Endothelial cell of umbilical vein (primary cell): Measurements from ENCODE around the gene SLC9A2. TPM values are rescaled to one million over a fixed set of nuclear protein-coding genes. Genes with fewer than 3 reads are reported as not detected.

ENCODE experiments used
- BruUV-seq: library from RNA; stranded (reverse); fragments of 400-500 nt; replicated peaks from 2 replicates; lab custom pipeline; 2021; lab: Mats Ljungman, UMichigan
- CTCF ChIA-PET: fragments of 300-600, 350-600 bp; sonication (Branson Sonifier 250); formaldehyde crosslinking; loops from one replicate; lab custom pipeline; 2021; ENCODE audit warnings: antibody characterized with exemption, inconsistent platforms; lab: Charles Lee
- POLR2A ChIA-PET: fragments of 300-600, 350-600 bp; sonication (Branson Sonifier 250); formaldehyde crosslinking; loops from one replicate; lab custom pipeline; 2021; ENCODE audit warnings: antibody characterized with exemption, inconsistent platforms; lab: Charles Lee
- DNase-seq: peaks from one replicate; pipeline ENCODE4 v3.0.0-alpha.2; 2011; ENCODE audit warnings: low read depth, low spot score
- FAIRE-seq: peaks from 2 replicates; lab custom pipeline; 2011; peaks lifted over from hg19 to GRCh38; lab: Jason Lieb, UNC
- H2AFZ ChIP-seq: 2 replicates; pipeline ENCODE4 v1.6.0; 2012; ENCODE audit warnings: low read depth, low read length, control low read depth, inconsistent platforms
- H3K27ac ChIP-seq: 2 replicates; pipeline ENCODE4 v1.5.1; 2011; ENCODE audit warnings: low read depth, mild to moderate bottlenecking, control low read depth, low read length, moderate library complexity; ENCODE audit not compliant: insufficient read depth
- H3K27me3 ChIP-seq, 2 experiments: 2 replicates each; pipeline versions ENCODE4 v1.6.0 to v1.6.1; 2011; ENCODE audit warnings: low read length in 2 of 2, mixed read lengths in 1 of 2; ENCODE audit not compliant: control insufficient read depth in 2 of 2, insufficient read depth in 2 of 2
- H3K36me3 ChIP-seq, 2 experiments: 2 replicates in 1 of 2; 3 replicates in 1 of 2; pipeline ENCODE4 v1.5.1; 2011; ENCODE audit warnings: low read length in 2 of 2, mild to moderate bottlenecking in 1 of 2, moderate library complexity in 1 of 2; ENCODE audit not compliant: control insufficient read depth in 2 of 2, insufficient read depth in 2 of 2; ENCODE audit errors: extremely low read depth in 1 of 2
- H3K4me1 ChIP-seq: 3 replicates; pipeline ENCODE4 v1.5.1; 2011; ENCODE audit warnings: mild to moderate bottlenecking, low read length; ENCODE audit not compliant: control insufficient read depth, insufficient read depth; ENCODE audit errors: extremely low read depth
- H3K4me2 ChIP-seq: 2 replicates; pipeline ENCODE4 v1.6.1; 2011; ENCODE audit warnings: low read length, control low read depth, mixed read lengths; ENCODE audit not compliant: insufficient read depth
- H3K4me3 ChIP-seq, 3 experiments: fragments of 200-600 bp in 1 of 3; sonication (generic), shearing (Covaris generic) in 1 of 3; replicated peaks in 1 of 3; 2 replicates each; pipeline ENCODE4 v1.5.1; 2011 to 2016; ENCODE audit warnings: control low read depth in 3 of 3, low read length in 3 of 3, mild to moderate bottlenecking in 2 of 3, inconsistent platforms in 1 of 3, low read depth in 1 of 3, moderate library complexity in 1 of 3; ENCODE audit not compliant: insufficient read depth in 1 of 3
- H3K79me2 ChIP-seq: 2 replicates; pipeline ENCODE4 v1.6.0; 2012; ENCODE audit warnings: low read length, inconsistent platforms; ENCODE audit not compliant: control insufficient read depth, insufficient read depth
- H3K9ac ChIP-seq: replicated peaks from 2 replicates; pipeline ENCODE3; 2011; ENCODE audit warnings: low read length, control low read depth; ENCODE audit not compliant: insufficient read depth; ENCODE audit errors: extremely low read depth
- H3K9me1 ChIP-seq: replicated peaks from 3 replicates; pipeline ENCODE4 v1.6.0; 2011; ENCODE audit warnings: mild to moderate bottlenecking, low read length; ENCODE audit not compliant: control insufficient read depth, insufficient read depth; ENCODE audit errors: extremely low read depth
- H3K9me3 ChIP-seq: replicated peaks from 2 replicates; pipeline ENCODE4 v1.5.1; 2012; ENCODE audit warnings: low read length, inconsistent platforms; ENCODE audit not compliant: control insufficient read depth, insufficient read depth
- H4K20me1 ChIP-seq: replicated peaks from 2 replicates; pipeline ENCODE3; 2011; ENCODE audit warnings: mild to moderate bottlenecking, low read length; ENCODE audit not compliant: control insufficient read depth, insufficient read depth; ENCODE audit errors: extremely low read depth
- EZH2 ChIP-seq: IDR thresholded peaks from 2 replicates; pipeline ENCODE4 v1.6.1; 2012; ENCODE audit warnings: borderline replicate concordance, low read depth, mild to moderate bottlenecking, moderate library complexity, low read length, inconsistent platforms; ENCODE audit not compliant: severe bottlenecking
- FOS ChIP-seq: IDR thresholded peaks from 2 replicates; pipeline ENCODE4 v1.6.1; 2011; ENCODE audit warnings: mild to moderate bottlenecking, low read length, moderate library complexity, borderline replicate concordance; ENCODE audit not compliant: insufficient read depth
- GATA2 ChIP-seq: IDR thresholded peaks from 2 replicates; pipeline ENCODE4 v1.7.0; 2011; ENCODE audit warnings: low read depth, mild to moderate bottlenecking, moderate library complexity, mixed read lengths, low read length; ENCODE audit not compliant: insufficient read length, insufficient read depth
- JUN ChIP-seq: IDR thresholded peaks from 2 replicates; pipeline ENCODE4 v1.6.1; 2011; ENCODE audit warnings: borderline replicate concordance, low read depth; ENCODE audit not compliant: insufficient read length, insufficient read depth
- MYC ChIP-seq: IDR thresholded peaks from one replicate; pipeline ENCODE4 v1.6.1; 2011; ENCODE audit warnings: mild to moderate bottlenecking, low read depth, low read length
- POLR2A ChIP-seq: IDR thresholded peaks from 2 replicates; pipeline ENCODE4 v1.6.1; 2012; ENCODE audit warnings: low read depth, mild to moderate bottlenecking, control low read depth, low read length
- POLR2AphosphoS5 ChIP-seq: IDR thresholded peaks from 2 replicates; pipeline ENCODE4 v1.6.1; 2012; ENCODE audit warnings: low read depth, mild to moderate bottlenecking, control low read depth, low read length, moderate library complexity; ENCODE audit not compliant: insufficient read depth
- dilution Hi-C: fragments of 300-500 bp; cut with MboI; formaldehyde crosslinking; loops from one replicate; pipeline ENCODE4 v1.15.0; 2019; ENCODE audit warnings: low sequenced_read_pairs; ENCODE audit not compliant: extremely low pct_ligation_motif_present
- intact Hi-C: fragments of 100-400 bp; cut with micrococcal nuclease; formaldehyde crosslinking; loops from one replicate; pipeline ENCODE4 v1.10.0; 2022
- polyA plus RNA-seq, 4 experiments: library from polyadenylated mRNA; depleted of rRNA in 3 of 4; stranded (reverse) in 3 of 4; unstranded in 1 of 4; fragments of >200 nt; gene quantifications; 2 replicates each; pipeline versions ENCODE4 v1.2.1 to v1.2.3, GENCODE V29; 2011 to 2012; ENCODE audit warnings: missing spikeins in 1 of 4
- total RNA-seq: library from RNA; stranded (reverse); gene quantifications from 2 replicates; pipeline ENCODE4 v1.2.3, GENCODE V29; 2021
- TF ChIP-seq, protein P1 (sequence below): IDR thresholded peaks from 2 replicates; pipeline ENCODE4 v1.6.1; 2011; ENCODE audit not compliant: insufficient read depth, insufficient read length
- TF ChIP-seq, protein P2 (sequence below), 2 donors: IDR thresholded peaks; 1 replicate in 1 of 2; 2 replicates in 1 of 2; pipeline ENCODE4 v1.5.1; 2011; ENCODE audit warnings: low read length in 2 of 2, mild to moderate bottlenecking in 2 of 2, moderate library complexity in 2 of 2, control low read depth in 1 of 2, inconsistent platforms in 1 of 2, low read depth in 1 of 2; ENCODE audit not compliant: insufficient read depth in 1 of 2; ENCODE audit errors: extremely low read depth in 1 of 2

SLC9A2 gene
- total and polyA plus RNA-seq, 2 donors (not counting 3 experiments of a cell fraction or from before 2014, with no cell fraction given): 0.03 TPM; not detected in 1

DNA sequence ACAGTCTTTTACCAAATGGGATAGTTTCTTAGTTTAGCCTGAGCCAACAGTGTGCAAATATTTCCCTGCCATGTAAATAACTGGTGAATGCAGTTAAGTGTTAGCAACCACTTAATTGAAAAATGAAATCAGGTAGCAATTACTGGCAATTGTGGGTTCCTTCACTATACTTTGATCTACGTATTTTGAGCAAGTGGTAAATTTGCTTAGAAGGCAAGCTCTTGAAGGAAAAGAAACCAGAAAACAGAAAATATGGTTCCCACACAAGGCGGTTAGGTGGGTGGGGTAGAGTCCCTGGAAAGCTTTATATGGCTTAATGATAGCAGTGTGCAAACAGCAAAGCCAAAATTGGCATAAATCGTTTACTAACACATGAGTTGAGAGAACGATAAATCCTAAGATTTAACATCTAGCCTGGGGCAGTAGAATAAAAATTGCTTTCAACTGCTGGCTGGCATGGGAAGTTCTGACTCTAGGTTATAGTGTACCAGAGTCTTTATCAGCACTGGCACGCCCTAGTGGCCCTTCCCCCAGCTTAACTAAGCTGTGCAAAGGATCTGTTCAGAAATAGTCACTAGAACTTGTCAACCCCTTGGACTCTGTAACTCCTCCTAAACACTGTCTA, 17.0 kb downstream of the SLC9A2 start:
- no peak overlapping the region for H2AFZ ChIP-seq
- dilution Hi-C loops: no loop called here

More for the DNA sequence above, 17.0 kb downstream of the SLC9A2 start:
- H3K4me1 ChIP-seq: no peaks in the 10 kb centered on the region
- no peak for TF ChIP-seq JUN
- TF ChIP-seq POLR2A: no peak
- no peak for TF ChIP-seq EZH2
- TF ChIP-seq POLR2AphosphoS5: no peak
- no peak for TF ChIP-seq GATA2
- TF ChIP-seq, protein P1, sequence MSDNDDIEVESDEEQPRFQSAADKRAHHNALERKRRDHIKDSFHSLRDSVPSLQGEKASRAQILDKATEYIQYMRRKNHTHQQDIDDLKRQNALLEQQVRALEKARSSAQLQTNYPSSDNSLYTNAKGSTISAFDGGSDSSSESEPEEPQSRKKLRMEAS: no peak
- no peak for TF ChIP-seq FOS
- TF ChIP-seq, protein P2, sequence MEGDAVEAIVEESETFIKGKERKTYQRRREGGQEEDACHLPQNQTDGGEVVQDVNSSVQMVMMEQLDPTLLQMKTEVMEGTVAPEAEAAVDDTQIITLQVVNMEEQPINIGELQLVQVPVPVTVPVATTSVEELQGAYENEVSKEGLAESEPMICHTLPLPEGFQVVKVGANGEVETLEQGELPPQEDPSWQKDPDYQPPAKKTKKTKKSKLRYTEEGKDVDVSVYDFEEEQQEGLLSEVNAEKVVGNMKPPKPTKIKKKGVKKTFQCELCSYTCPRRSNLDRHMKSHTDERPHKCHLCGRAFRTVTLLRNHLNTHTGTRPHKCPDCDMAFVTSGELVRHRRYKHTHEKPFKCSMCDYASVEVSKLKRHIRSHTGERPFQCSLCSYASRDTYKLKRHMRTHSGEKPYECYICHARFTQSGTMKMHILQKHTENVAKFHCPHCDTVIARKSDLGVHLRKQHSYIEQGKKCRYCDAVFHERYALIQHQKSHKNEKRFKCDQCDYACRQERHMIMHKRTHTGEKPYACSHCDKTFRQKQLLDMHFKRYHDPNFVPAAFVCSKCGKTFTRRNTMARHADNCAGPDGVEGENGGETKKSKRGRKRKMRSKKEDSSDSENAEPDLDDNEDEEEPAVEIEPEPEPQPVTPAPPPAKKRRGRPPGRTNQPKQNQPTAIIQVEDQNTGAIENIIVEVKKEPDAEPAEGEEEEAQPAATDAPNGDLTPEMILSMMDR (IDR thresholded peaks at IDR 0.05; ENCODE audit: extremely low read depth in 1 of 2, insufficient read depth in 1 of 2, low read depth in 1 of 2, low read length in 2 of 2): no peak
- TF ChIP-seq MYC: no peak
- H3K27ac ChIP-seq: no peak overlapping the region
- ChIA-PET POLR2A (no interaction called here), CTCF (interaction anchor here (1.3 kb wide), 1 partner anchor 163 kb away, joined by 3 read pairs; the partner anchor contains the start of gene SLC9A4)
- no peaks in the 10 kb centered on the region for H3K79me2 ChIP-seq
- H3K4me2 ChIP-seq: no peak overlapping the region
- FAIRE-seq (no peak), DNase-seq (no peak)
- H4K20me1 ChIP-seq: no peaks in the 10 kb centered on the region
- no peaks in the 10 kb centered on the region for H3K9me3 ChIP-seq
- H3K27me3 ChIP-seq: peaks cover 2 to 4% of the 10 kb centered on the region in 2 experiments
- intact Hi-C loops: no loop called here
- no peak overlapping the region for H3K9ac ChIP-seq
- H3K36me3 ChIP-seq: no peaks in the 10 kb centered on the region
- H3K4me3 ChIP-seq: no peak overlapping the region
- no peaks in the 10 kb centered on the region for H3K9me1 ChIP-seq
- BruUV-seq: no TSS peak
